Fibroblast of lung (primary cell): ENCODE data around the gene DYSF. TPM values are rescaled to one million over a fixed set of nuclear protein-coding genes. Genes with fewer than 3 reads are reported as not detected.

ENCODE experiments used
- DNase-seq, 2 donors: peaks; one replicate each; pipeline versions ENCODE4 v3.0.0 to v3.0.0-alpha.2; 2010; ENCODE audit warnings: low read depth in 2 of 2
- H2AFZ ChIP-seq: 2 replicates; pipeline ENCODE4 v1.5.1; 2012; ENCODE audit warnings: low read length, control low read depth, inconsistent platforms
- H3K27ac ChIP-seq: 2 replicates; pipeline ENCODE4 v1.5.1; 2011; ENCODE audit warnings: low read length, control low read depth; ENCODE audit not compliant: insufficient read depth
- H3K27me3 ChIP-seq: 2 replicates; pipeline ENCODE4 v1.5.1; 2011; ENCODE audit warnings: mild to moderate bottlenecking, low read length; ENCODE audit not compliant: control insufficient read depth, insufficient read depth
- H3K36me3 ChIP-seq: 2 replicates; pipeline ENCODE4 v1.5.1; 2011; ENCODE audit warnings: low read length; ENCODE audit not compliant: control insufficient read depth, insufficient read depth
- H3K4me1 ChIP-seq: 2 replicates; pipeline ENCODE4 v1.5.1; 2011; ENCODE audit warnings: low read length; ENCODE audit not compliant: control insufficient read depth, insufficient read depth; ENCODE audit errors: extremely low read depth
- H3K4me2 ChIP-seq: 2 replicates; pipeline ENCODE4 v1.5.1; 2011; ENCODE audit warnings: low read length, control low read depth; ENCODE audit not compliant: insufficient read depth; ENCODE audit errors: extremely low read depth
- H3K4me3 ChIP-seq, 4 experiments: fragments of 200-600 bp in 1 of 4; sonication (generic) in 1 of 4; replicated peaks in 1 of 4; 2 replicates each; pipeline ENCODE4 v1.5.1; 2011 to 2016; ENCODE audit warnings: low read length in 4 of 4, low read depth in 3 of 4, mild to moderate bottlenecking in 3 of 4, control low read depth in 2 of 4, inconsistent platforms in 1 of 4, mixed read lengths in 1 of 4; ENCODE audit not compliant: insufficient read depth in 1 of 4; ENCODE audit errors: control extremely low read depth in 1 of 4
- H3K79me2 ChIP-seq: 2 replicates; pipeline ENCODE4 v1.5.1; 2012; ENCODE audit warnings: mild to moderate bottlenecking, low read length, inconsistent platforms; ENCODE audit not compliant: control insufficient read depth, insufficient read depth
- H3K9ac ChIP-seq: 2 replicates; pipeline ENCODE4 v1.5.1; 2011; ENCODE audit warnings: mild to moderate bottlenecking, low read length, control low read depth; ENCODE audit not compliant: insufficient read depth
- H3K9me3 ChIP-seq: 2 replicates; pipeline ENCODE4 v1.5.1; 2012; ENCODE audit warnings: low read depth, low read length; ENCODE audit not compliant: control insufficient read depth, insufficient read depth
- H4K20me1 ChIP-seq: 2 replicates; pipeline ENCODE4 v1.5.1; 2011; ENCODE audit warnings: low read length; ENCODE audit not compliant: control insufficient read depth, insufficient read depth; ENCODE audit errors: extremely low read depth
- EZH2 ChIP-seq: IDR thresholded peaks from 2 replicates; pipeline ENCODE4 v1.5.1; 2012; ENCODE audit warnings: low read length, control low read depth, mild to moderate bottlenecking; ENCODE audit errors: missing control alignments
- polyA plus RNA-seq, 2 donors: library from polyadenylated mRNA; depleted of rRNA in 1 of 2; stranded (reverse) in 1 of 2; unstranded in 1 of 2; fragments of >200 nt; gene quantifications; 2 replicates each; pipeline ENCODE4 v1.2.1, GENCODE V29; 2011 to 2012; ENCODE audit warnings: missing spikeins in 1 of 2
- total RNA-seq: library from RNA; depleted of rRNA; stranded (reverse); fragments of >200 nt; gene quantifications from 2 replicates; pipeline ENCODE4 v1.2.1, GENCODE V29; 2014
- TF ChIP-seq, protein P1 (sequence below), 2 donors: IDR thresholded peaks in 1 of 2; conservative IDR thresholded peaks in 1 of 2; 1 replicate in 1 of 2; 2 replicates in 1 of 2; pipeline ENCODE4 v1.5.1; 2011 to 2012; ENCODE audit warnings: low read length in 2 of 2, control low read depth in 1 of 2, inconsistent platforms in 1 of 2, low read depth in 1 of 2, mild to moderate bottlenecking in 1 of 2

Gene DYSF
- total and polyA plus RNA-seq, 2 donors (not counting 1 experiment from before 2014, with no cell fraction given), result under 0.01 to 0.67 TPM

DNA sequence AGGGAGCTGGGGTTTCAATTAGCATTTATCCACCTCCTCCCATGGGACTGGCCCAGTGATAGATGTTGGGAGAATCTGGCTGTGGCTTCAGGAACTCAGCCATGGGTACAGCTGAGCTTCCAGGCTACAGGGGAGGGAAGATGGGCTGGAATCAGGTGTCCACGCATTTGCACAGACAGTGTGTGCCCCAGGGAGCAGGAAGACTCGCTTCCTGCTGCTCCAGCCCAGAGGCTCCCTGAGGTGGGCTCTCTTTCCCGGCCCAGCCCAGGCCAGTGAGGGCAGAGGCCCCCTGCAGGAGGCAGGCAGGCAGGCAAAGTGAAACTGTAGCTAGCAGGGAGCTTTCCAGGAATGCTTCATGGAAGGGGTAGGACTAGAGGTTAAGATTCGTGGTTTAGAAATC is 28.7 kb downstream of the DYSF start:
- H3K4me3 ChIP-seq, result no peak overlapping the region
- H3K36me3 ChIP-seq, result no peaks in the 10 kb centered on the region
- no peaks in the 10 kb centered on the region for H4K20me1 ChIP-seq
- H3K79me2 ChIP-seq, result no peaks in the 10 kb centered on the region
- no peak for DNase-seq
- peaks cover 3% of the 10 kb centered on the region for H3K27me3 ChIP-seq
- H3K4me1 ChIP-seq, result no peaks in the 10 kb centered on the region
- no peak overlapping the region for H3K27ac ChIP-seq
- H3K4me2 ChIP-seq, result no peak overlapping the region
- no peak overlapping the region for H2AFZ ChIP-seq
- H3K9me3 ChIP-seq, result no peaks in the 10 kb centered on the region
- TF ChIP-seq, protein P1, sequence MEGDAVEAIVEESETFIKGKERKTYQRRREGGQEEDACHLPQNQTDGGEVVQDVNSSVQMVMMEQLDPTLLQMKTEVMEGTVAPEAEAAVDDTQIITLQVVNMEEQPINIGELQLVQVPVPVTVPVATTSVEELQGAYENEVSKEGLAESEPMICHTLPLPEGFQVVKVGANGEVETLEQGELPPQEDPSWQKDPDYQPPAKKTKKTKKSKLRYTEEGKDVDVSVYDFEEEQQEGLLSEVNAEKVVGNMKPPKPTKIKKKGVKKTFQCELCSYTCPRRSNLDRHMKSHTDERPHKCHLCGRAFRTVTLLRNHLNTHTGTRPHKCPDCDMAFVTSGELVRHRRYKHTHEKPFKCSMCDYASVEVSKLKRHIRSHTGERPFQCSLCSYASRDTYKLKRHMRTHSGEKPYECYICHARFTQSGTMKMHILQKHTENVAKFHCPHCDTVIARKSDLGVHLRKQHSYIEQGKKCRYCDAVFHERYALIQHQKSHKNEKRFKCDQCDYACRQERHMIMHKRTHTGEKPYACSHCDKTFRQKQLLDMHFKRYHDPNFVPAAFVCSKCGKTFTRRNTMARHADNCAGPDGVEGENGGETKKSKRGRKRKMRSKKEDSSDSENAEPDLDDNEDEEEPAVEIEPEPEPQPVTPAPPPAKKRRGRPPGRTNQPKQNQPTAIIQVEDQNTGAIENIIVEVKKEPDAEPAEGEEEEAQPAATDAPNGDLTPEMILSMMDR (conservative IDR thresholded peaks at IDR 0.05 in 1 of 2, IDR thresholded peaks at IDR 0.05 in 1 of 2; ENCODE audit: low read depth in 1 of 2, low read length in 2 of 2), result no peak
- no peak for TF ChIP-seq EZH2
- no peak overlapping the region for H3K9ac ChIP-seq

DNA sequence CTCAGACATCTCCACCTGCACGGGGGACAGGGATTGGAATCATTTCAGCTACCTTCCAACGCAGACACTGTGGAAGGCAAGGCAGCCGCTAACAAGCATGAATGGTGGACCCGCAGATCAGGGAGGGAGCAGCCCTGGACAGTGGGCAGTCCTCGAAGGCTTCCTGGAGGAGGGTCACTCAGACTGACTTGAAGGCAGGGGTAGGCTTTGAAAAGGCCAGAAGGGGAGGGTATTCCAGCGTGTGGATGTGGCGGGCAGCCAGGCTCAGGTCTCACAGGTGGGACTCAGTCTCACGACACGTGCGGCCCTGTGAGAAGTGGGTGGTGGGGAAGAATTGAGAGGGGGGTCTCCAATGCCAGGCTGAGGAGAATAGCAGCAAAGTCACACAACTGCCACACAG is 29.9 kb downstream of the DYSF start:
- Histone ChIP-seq H3K9ac (no peak overlapping the region), H3K4me3 (no peak overlapping the region), H3K27ac (no peak overlapping the region), H3K36me3 (no peaks in the 10 kb centered on the region), H2AFZ (no peak overlapping the region), H3K4me2 (no peak overlapping the region), H3K9me3 (no peaks in the 10 kb centered on the region), H3K4me1 (no peaks in the 10 kb centered on the region), H3K79me2 (no peaks in the 10 kb centered on the region), H3K27me3 (peaks cover 3% of the 10 kb centered on the region), H4K20me1 (no peaks in the 10 kb centered on the region)
- no peak for TF ChIP-seq EZH2
- TF ChIP-seq, protein P1 (conservative IDR thresholded peaks at IDR 0.05 in 1 of 2, IDR thresholded peaks at IDR 0.05 in 1 of 2; ENCODE audit: low read depth in 1 of 2, low read length in 2 of 2), result no peak
- DNase-seq, result no peak

DNA sequence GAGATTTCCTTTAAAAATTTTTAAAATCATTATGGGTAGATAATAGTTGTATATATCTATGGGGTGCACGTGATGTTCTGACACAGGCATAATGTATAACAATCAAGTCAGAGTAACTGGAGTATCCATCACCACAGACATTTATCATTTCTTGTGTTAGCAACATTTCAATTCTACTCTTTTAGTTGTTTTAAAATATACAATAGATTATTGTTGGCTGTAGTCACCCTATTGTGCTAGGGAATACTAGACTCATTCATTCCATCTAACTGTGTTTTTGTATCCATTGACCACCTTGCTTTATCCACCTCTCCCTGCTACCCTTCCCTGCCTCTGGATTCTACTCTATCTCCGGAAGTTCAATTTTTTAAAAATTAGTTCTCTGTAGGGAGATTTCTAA is 31.0 kb downstream of the DYSF start:
- H3K27ac ChIP-seq, result no peak overlapping the region
- DNase-seq, result no peak
- H4K20me1 ChIP-seq, result no peaks in the 10 kb centered on the region
- no peak overlapping the region for H2AFZ ChIP-seq
- H3K9ac ChIP-seq, result no peak overlapping the region
- no peaks in the 10 kb centered on the region for H3K79me2 ChIP-seq
- peaks cover 3% of the 10 kb centered on the region for H3K27me3 ChIP-seq
- H3K4me2 ChIP-seq, result no peak overlapping the region
- no peaks in the 10 kb centered on the region for H3K9me3 ChIP-seq
- no peaks in the 10 kb centered on the region for H3K4me1 ChIP-seq
- H3K36me3 ChIP-seq, result no peaks in the 10 kb centered on the region
- no peak overlapping the region for H3K4me3 ChIP-seq
- TF ChIP-seq, protein P1 (conservative IDR thresholded peaks at IDR 0.05 in 1 of 2, IDR thresholded peaks at IDR 0.05 in 1 of 2; ENCODE audit: low read depth in 1 of 2, low read length in 2 of 2), result no peak
- TF ChIP-seq EZH2, result no peak
